ENCODE data around the gene HNRNPUL2. TPM values are rescaled to one million over a fixed set of nuclear protein-coding genes. Genes with fewer than 3 reads are reported as not detected.
"Not testable (repeated sequence)": the region's sequence is repeated elsewhere in the genome, so short reads cannot be mapped to it uniquely, and the experiment has no call there.

Gene HNRNPUL2
- total RNA-seq, 1 experiment from 2014 or later: 36.4 TPM

GRCh38 chr11:62752177-62752785 is 25.0 kb upstream of the HNRNPUL2 start:
- peaks cover 23% of the 10 kb centered on the region for H3K36me3 Mint-ChIP-seq (ENCODE audit: insufficient read depth, unreplicated experiment)
- no peak overlapping the region for H3K27ac Mint-ChIP-seq (ENCODE audit: low read depth, unreplicated experiment)
- no peak for TF ChIP-seq CTCF (IDR thresholded peaks at IDR 0.05; ENCODE audit: unreplicated experiment)
- H3K4me1 Mint-ChIP-seq (ENCODE audit: insufficient read depth, unreplicated experiment): peaks cover 6% of the 10 kb centered on the region
- H3K9me3 Mint-ChIP-seq (ENCODE audit: unreplicated experiment): no peaks in the 10 kb centered on the region
- no peak overlapping the region for H3K4me3 Mint-ChIP-seq (ENCODE audit: unreplicated experiment)
- no TSS peak for BruUV-seq (replicated peaks)
- DNase-seq (ENCODE audit: unreplicated experiment): no peak
- ChIA-PET POLR2A (interaction anchor here (2.4 to 6.7 kb wide), 6 partner anchors 11 to 103 kb away, joined by 22 to 127 read pairs (median 42); partner anchors contain the start of genes HNRNPUL2, POLR2G, TAF6L and TMEM179B), CTCF (interaction anchor here (0.7 to 1.4 kb wide), 5 partner anchors 10 to 804 kb away, joined by 3 to 5 read pairs (median 3); no protein-coding TSS in a partner anchor)
- H3K27me3 Mint-ChIP-seq (ENCODE audit: insufficient read depth, unreplicated experiment): no peaks in the 10 kb centered on the region
- intact Hi-C loops (cut with micrococcal nuclease): no loop called here

GRCh38 chr11:62749931-62750330 is 22.7 kb upstream of the HNRNPUL2 start:
- H3K9me3 Mint-ChIP-seq (ENCODE audit: unreplicated experiment); BruUV-seq (replicated peaks); intact Hi-C loops (cut with micrococcal nuclease); H3K27ac Mint-ChIP-seq (ENCODE audit: low read depth, unreplicated experiment); H3K4me1 Mint-ChIP-seq (ENCODE audit: insufficient read depth, unreplicated experiment); H3K4me3 Mint-ChIP-seq (ENCODE audit: unreplicated experiment); DNase-seq (ENCODE audit: unreplicated experiment); H3K27me3 Mint-ChIP-seq (ENCODE audit: insufficient read depth, unreplicated experiment): not testable (repeated sequence)
- CTCF ChIA-PET: interaction anchor here (0.6 kb wide), 2 partner anchors 34 to 86 kb away, joined by 3 read pairs; no protein-coding TSS in a partner anchor
- peaks cover 23% of the 10 kb centered on the region for H3K36me3 Mint-ChIP-seq (ENCODE audit: insufficient read depth, unreplicated experiment)
- POLR2A ChIA-PET: interaction anchor here (6.7 kb wide), 1 partner anchor 21 kb away, joined by 127 read pairs; the partner anchor contains the start of genes HNRNPUL2 and TTC9C

GRCh38 chr11:62747475-62748160 is 20.4 kb upstream of the HNRNPUL2 start:
- Mint-ChIP-seq H3K27ac (ENCODE audit: low read depth, unreplicated experiment) (no peak overlapping the region), H3K4me3 (ENCODE audit: unreplicated experiment) (no peak overlapping the region), H3K27me3 (ENCODE audit: insufficient read depth, unreplicated experiment) (no peaks in the 10 kb centered on the region), H3K4me1 (ENCODE audit: insufficient read depth, unreplicated experiment) (peaks cover 6% of the 10 kb centered on the region), H3K36me3 (ENCODE audit: insufficient read depth, unreplicated experiment) (peaks cover 23% of the 10 kb centered on the region), H3K9me3 (ENCODE audit: unreplicated experiment) (no peaks in the 10 kb centered on the region)
- no TSS peak for BruUV-seq (replicated peaks)
- ChIA-PET CTCF (interaction anchor here (0.6 to 1.1 kb wide), 2 partner anchors 22 to 116 kb away, joined by 3 to 4 read pairs; no protein-coding TSS in a partner anchor), POLR2A (interaction anchor here (0.6 to 1.8 kb wide), 8 partner anchors 9 to 450 kb away, joined by 3 to 7 read pairs (median 4); partner anchors contain the start of genes HNRNPUL2 and TTC9C)
- intact Hi-C loops (cut with micrococcal nuclease): no loop called here
- TF ChIP-seq CTCF (IDR thresholded peaks at IDR 0.05; ENCODE audit: unreplicated experiment): no peak
- DNase-seq (ENCODE audit: unreplicated experiment): no peak

GRCh38 chr11:62737196-62737595 is 9.9 kb upstream of the HNRNPUL2 start:
- CTCF ChIA-PET: no interaction called here
- Mint-ChIP-seq H3K36me3 (ENCODE audit: insufficient read depth, unreplicated experiment) (peaks cover 89% of the 10 kb centered on the region), H3K27ac (ENCODE audit: low read depth, unreplicated experiment) (no peak overlapping the region), H3K27me3 (ENCODE audit: insufficient read depth, unreplicated experiment) (no peaks in the 10 kb centered on the region), H3K4me3 (ENCODE audit: unreplicated experiment) (no peak overlapping the region), H3K4me1 (ENCODE audit: insufficient read depth, unreplicated experiment) (no peaks in the 10 kb centered on the region), H3K9me3 (ENCODE audit: unreplicated experiment) (no peaks in the 10 kb centered on the region)
- POLR2A ChIA-PET: interaction anchor here (1.0 to 3.4 kb wide), 3 partner anchors 9 to 16 kb away, joined by 5 to 15 read pairs (median 6); partner anchors contain the start of genes HNRNPUL2, TTC9C and ZBTB3
- no peak for TF ChIP-seq CTCF (IDR thresholded peaks at IDR 0.05; ENCODE audit: unreplicated experiment)
- intact Hi-C loops (cut with micrococcal nuclease): no loop called here
- no peak for DNase-seq (ENCODE audit: unreplicated experiment)
- no TSS peak for BruUV-seq (replicated peaks)

Data from MCF 10A (cell line).